ENCODE measurements around the gene EHD4.

EHD4 gene

GRCh38 chr15:41873711-41874110 lies 98.6 kb downstream of the EHD4 start:
- TF ChIP-seq JUND (IDR thresholded peaks at IDR 0.05; ENCODE audit: low read depth), result no peak
- no peak for DNase-seq (ENCODE audit: low read depth in 1 of 2, low spot score in 1 of 2)
- in situ Hi-C loops (cut with HindIII; ENCODE audit: low pct_unique_long_range_greater_than_20kb, low sequenced_read_pairs), result no loop called here

- no peak for TF ChIP-seq JUND (IDR thresholded peaks at IDR 0.05; ENCODE audit: low read depth)
- in situ Hi-C loops (cut with HindIII; ENCODE audit: low pct_unique_long_range_greater_than_20kb, low sequenced_read_pairs), result no loop called here
- DNase-seq (ENCODE audit: low read depth in 1 of 2, low spot score in 1 of 2), result no peak
These were observed 100.1 kb downstream of the EHD4 start for GRCh38 chr15:41872166-41872747.

GRCh38 chr15:41871175-41871905 lies 101.0 kb downstream of the EHD4 start:
- in situ Hi-C loops (cut with HindIII; ENCODE audit: low pct_unique_long_range_greater_than_20kb, low sequenced_read_pairs), result no loop called here
- DNase-seq (ENCODE audit: low read depth in 1 of 2, low spot score in 1 of 2), result no peak
- no peak for TF ChIP-seq JUND (IDR thresholded peaks at IDR 0.05; ENCODE audit: low read depth)

- in situ Hi-C loops (cut with HindIII; ENCODE audit: low pct_unique_long_range_greater_than_20kb, low sequenced_read_pairs), result no loop called here
- no peak for DNase-seq (ENCODE audit: low read depth in 1 of 2, low spot score in 1 of 2)
- TF ChIP-seq JUND (IDR thresholded peaks at IDR 0.05; ENCODE audit: low read depth), result no peak
These were observed 101.7 kb downstream of the EHD4 start for GRCh38 chr15:41870689-41871081.

GRCh38 chr15:41869770-41870688 lies 102.3 kb downstream of the EHD4 start:
- in situ Hi-C loops (cut with HindIII; ENCODE audit: low pct_unique_long_range_greater_than_20kb, low sequenced_read_pairs), result no loop called here
- TF ChIP-seq JUND (IDR thresholded peaks at IDR 0.05; ENCODE audit: low read depth), result no peak
- DNase-seq (ENCODE audit: low read depth in 1 of 2, low spot score in 1 of 2), result no peak

GRCh38 chr15:41868321-41868720 lies 104.0 kb downstream of the EHD4 start:
- in situ Hi-C loops (cut with HindIII; ENCODE audit: low pct_unique_long_range_greater_than_20kb, low sequenced_read_pairs), result no loop called here
- DNase-seq (ENCODE audit: low read depth in 1 of 2, low spot score in 1 of 2), result no peak
- TF ChIP-seq JUND (IDR thresholded peaks at IDR 0.05; ENCODE audit: low read depth), result no peak

- in situ Hi-C loops (cut with HindIII; ENCODE audit: low pct_unique_long_range_greater_than_20kb, low sequenced_read_pairs), result no loop called here
- TF ChIP-seq JUND (IDR thresholded peaks at IDR 0.05; ENCODE audit: low read depth), result no peak
- no peak for DNase-seq (ENCODE audit: low read depth in 1 of 2, low spot score in 1 of 2)
These were observed 105.3 kb downstream of the EHD4 start for GRCh38 chr15:41866872-41867579.

GRCh38 chr15:41866263-41866703 lies 106.1 kb downstream of the EHD4 start:
- TF ChIP-seq JUND (IDR thresholded peaks at IDR 0.05; ENCODE audit: low read depth), result no peak
- in situ Hi-C loops (cut with HindIII; ENCODE audit: low pct_unique_long_range_greater_than_20kb, low sequenced_read_pairs), result no loop called here
- DNase-seq (ENCODE audit: low read depth in 1 of 2, low spot score in 1 of 2), result no peak

- in situ Hi-C loops (cut with HindIII; ENCODE audit: low pct_unique_long_range_greater_than_20kb, low sequenced_read_pairs), result no loop called here
- DNase-seq (ENCODE audit: low read depth in 1 of 2, low spot score in 1 of 2), result no peak
- no peak for TF ChIP-seq JUND (IDR thresholded peaks at IDR 0.05; ENCODE audit: low read depth)
These were observed 106.8 kb downstream of the EHD4 start for GRCh38 chr15:41865490-41866055.

GRCh38 chr15:41862515-41863116 lies 109.7 kb downstream of the EHD4 start:
- peak; percentile 67 to 82 for DNase-seq (ENCODE audit: low read depth in 1 of 2, low spot score in 1 of 2)
- TF ChIP-seq JUND (IDR thresholded peaks at IDR 0.05; ENCODE audit: low read depth), result no peak
- in situ Hi-C loops (cut with HindIII; ENCODE audit: low pct_unique_long_range_greater_than_20kb, low sequenced_read_pairs), result no loop called here

GRCh38 chr15:41861736-41862356 lies 110.5 kb downstream of the EHD4 start:
- DNase-seq (ENCODE audit: low read depth in 1 of 2, low spot score in 1 of 2), result no peak
- in situ Hi-C loops (cut with HindIII; ENCODE audit: low pct_unique_long_range_greater_than_20kb, low sequenced_read_pairs), result no loop called here
- TF ChIP-seq JUND (IDR thresholded peaks at IDR 0.05; ENCODE audit: low read depth), result no peak

Data from T47D (cell line).